ENCODE measurements around the gene SGPP2.
A peak's percentile ranks its signal among the peaks of the same experiment; 100 is the strongest.

SGPP2 gene

GRCh38 chr2:222525811-222526210 is 101.5 kb downstream of the SGPP2 start:
- no peak for DNase-seq (ENCODE audit: low read depth in 2 of 2)

DNA sequence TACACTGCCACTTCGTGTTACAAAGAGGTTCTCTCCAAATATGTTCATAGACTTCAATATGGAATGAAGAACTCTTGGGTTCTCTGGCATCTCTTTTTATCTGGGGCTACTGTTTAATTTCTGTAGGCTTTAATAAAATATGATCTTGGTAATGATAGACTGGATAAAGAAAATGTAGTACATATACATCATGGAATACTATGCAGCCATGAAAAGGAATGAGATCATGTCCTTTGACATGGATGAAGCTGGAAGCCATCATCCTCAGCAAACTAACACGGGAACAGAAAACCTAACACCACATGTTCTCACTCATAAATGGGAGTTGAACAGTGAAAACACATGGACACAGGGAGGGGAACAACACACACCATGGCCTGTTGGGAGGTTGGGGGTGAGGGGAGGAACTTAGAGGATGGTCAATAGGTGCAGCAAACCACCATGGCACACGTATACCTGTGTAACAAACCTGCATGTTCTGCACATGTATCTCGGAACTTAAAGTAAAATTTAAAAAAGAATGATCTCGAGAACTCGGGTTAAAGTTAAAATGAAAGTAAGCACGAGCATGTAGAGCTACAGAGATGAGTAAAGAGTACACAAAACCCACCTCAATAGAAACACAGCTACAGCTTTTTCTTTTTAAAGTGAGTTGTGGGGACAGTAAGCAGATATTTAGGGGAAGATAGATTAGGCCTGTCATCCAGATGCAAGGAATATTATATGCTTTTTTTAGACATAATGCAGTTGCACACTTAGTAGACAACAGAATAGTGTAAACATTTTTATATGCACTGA is 102.3 kb downstream of the SGPP2 start:
- no peak for DNase-seq (ENCODE audit: low read depth in 2 of 2)

DNA sequence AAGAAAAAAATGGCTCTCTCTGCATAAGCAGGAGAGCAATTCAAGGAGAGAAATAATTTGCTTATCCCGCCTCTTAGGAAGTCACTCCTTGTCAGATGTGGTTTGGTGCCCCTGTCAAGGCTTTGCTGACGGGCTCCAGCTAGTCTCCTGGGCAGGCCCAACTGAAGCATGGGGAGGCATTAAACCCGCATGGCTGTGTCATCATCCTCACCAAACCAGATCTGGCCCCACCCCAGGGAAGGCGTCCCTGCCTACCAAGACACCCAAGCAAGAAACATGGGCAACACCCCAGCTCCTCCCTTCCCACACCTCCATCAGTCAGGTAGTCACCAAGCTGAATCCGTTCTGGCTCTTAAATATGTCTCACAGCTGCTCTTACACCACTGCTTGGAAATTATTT is 108.0 kb downstream of the SGPP2 start:
- no peak for DNase-seq (ENCODE audit: low read depth in 2 of 2)

DNA sequence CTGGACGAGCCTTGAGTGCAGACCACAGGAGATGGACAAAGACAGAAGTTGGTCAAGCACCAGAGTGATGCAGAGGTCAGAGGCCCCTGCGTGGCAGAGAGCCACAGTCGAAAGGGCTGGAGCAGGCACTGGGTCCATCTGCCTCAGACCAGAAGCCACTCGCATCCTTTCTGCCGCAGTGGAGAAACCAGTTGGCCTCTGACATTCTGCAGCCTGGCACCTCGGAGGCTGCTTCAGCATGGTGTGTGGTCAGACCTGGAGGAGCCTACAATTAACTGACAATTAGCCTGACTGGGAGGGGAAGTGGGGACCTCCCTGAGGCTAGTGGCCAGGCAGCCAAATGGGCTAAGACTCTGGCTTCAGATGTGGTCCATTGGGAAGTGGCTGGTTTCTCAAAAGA is 111.1 kb downstream of the SGPP2 start:
- DNase-seq (ENCODE audit: low read depth in 2 of 2): no peak

GRCh38 chr2:222538535-222538934 is 114.2 kb downstream of the SGPP2 start:
- DNase-seq (ENCODE audit: low read depth in 2 of 2): no peak

DNA sequence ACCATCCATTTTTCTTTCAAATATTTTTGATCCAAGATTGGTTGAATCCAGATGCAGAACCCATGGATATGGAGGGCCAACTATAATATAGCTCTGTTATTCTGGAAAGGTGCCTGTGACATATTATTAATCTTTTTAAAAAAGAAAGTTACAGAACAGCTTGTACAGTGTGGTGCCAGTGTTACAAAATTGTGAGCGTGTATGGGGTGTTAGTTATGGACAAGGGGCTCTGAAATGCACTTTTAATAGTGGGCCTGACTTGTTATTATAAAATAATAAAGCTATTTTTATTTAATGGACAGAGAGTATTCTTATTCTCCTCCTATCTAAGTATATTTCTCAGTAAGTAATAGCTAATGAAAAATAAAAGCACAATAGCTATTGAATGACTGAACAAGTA is 120.3 kb downstream of the SGPP2 start:
- no peak for DNase-seq (ENCODE audit: low read depth in 2 of 2)

DNA sequence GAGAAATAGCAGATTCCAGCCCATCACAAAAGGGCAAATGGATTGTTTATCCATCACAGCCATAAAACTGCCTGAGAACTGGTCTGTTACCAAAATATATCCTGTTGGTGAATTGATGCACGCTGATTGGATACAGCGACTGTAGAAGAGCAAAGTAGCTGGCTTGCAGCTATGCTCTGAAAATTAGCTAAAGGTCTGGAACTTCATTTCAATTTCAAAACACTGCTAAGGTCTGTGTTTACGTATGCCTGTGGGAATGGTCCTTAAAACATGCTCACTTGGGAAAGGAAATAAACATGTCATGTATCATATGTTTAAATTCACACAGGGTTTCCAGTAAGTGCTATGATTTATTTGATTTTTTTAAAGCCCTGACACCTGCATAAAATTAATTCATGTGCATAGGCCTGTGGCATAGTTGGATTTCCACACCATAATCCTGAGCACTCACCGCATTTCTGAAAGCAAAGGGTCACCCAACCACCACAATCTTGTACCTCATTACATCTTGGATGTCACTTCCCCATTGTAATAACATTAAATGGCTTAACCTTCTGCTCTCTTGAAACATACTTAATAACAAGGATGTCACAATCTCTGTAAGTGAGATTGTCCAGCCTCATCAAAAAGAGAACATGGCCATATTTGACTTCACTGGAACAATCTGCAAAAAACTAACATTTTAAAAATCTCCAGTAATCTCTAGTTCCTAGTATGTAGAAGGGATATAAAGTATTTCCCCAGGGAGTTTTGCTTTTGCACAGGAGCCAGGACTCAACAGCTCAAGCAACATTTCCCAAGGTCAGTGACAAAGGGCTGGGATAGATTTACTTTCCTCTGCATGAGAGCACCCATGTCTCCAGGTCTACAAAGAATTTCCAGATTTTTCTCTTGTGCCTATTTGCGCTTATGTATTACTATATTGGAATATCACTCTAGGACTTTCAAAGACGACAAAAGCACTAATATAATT is 121.8 kb downstream of the SGPP2 start:
- DNase-seq (ENCODE audit: low read depth in 2 of 2): no peak

- no peak for DNase-seq (ENCODE audit: low read depth in 2 of 2)
Measured at GRCh38 chr2:222547083-222547482, 122.7 kb downstream of the SGPP2 start.

GRCh38 chr2:222548992-222549391 is 124.6 kb downstream of the SGPP2 start:
- no peak for DNase-seq (ENCODE audit: low read depth in 2 of 2)

- no peak for DNase-seq (ENCODE audit: low read depth in 2 of 2)
Measured at GRCh38 chr2:222554517-222554916, 130.2 kb downstream of the SGPP2 start.

GRCh38 chr2:222561151-222561550 is 136.8 kb downstream of the SGPP2 start:
- DNase-seq (ENCODE audit: low read depth in 2 of 2): no peak

GRCh38 chr2:222561817-222562645 is 137.7 kb downstream of the SGPP2 start:
- DNase-seq (ENCODE audit: low read depth in 2 of 2): peak in 1 of 2 donors; percentile 8

- DNase-seq (ENCODE audit: low read depth in 2 of 2): no peak
Measured at GRCh38 chr2:222563106-222563718, 138.9 kb downstream of the SGPP2 start.

- DNase-seq (ENCODE audit: low read depth in 2 of 2): no peak
Measured at GRCh38 chr2:222563936-222564335, 139.6 kb downstream of the SGPP2 start.

- DNase-seq (ENCODE audit: low read depth in 2 of 2): no peak
Measured at GRCh38 chr2:222566229-222566628, 141.9 kb downstream of the SGPP2 start.

GRCh38 chr2:222568865-222569264 is 144.5 kb downstream of the SGPP2 start:
- no peak for DNase-seq (ENCODE audit: low read depth in 2 of 2)

DNA sequence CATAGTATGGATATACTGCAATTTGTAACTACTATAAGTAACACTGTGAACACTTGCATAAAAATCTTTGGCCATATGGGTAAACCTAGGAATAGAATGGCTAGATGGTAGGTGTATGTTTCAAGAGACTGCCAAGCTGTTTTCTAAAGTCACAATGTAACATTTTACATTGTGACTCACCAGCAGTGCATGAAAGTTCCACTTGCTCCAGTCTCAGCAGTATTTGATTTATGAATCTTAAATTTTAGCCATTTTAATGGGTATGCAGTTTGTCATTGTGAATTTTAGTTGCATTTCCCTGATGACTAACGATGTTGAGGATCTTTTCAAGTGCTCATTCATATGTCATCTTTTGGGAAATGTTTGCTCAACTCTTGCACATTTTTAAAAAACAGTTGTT is 145.5 kb downstream of the SGPP2 start:
- no peak for DNase-seq (ENCODE audit: low read depth in 2 of 2)

DNA sequence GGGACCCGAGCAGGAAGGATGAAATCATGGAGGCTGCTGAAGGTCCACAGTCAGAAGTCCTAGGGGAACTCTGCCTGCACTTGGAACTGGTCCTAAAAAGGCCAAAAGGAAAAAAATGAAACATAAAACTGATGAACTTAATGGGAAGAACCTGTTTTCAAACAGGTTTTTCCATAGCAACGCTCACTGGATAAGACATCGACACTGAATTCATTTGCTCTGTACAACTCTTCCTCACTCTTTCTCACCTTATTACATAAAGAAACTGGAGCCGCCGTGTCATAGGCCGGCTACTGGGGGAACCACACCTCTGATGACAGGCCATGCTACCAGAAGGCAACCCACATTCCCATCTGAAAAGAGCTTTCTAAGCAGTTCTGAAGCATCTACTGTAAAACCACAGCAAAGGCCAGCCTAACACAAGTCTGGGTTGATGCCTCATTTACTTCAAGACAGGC is 147.9 kb downstream of the SGPP2 start:
- DNase-seq (ENCODE audit: low read depth in 2 of 2): no peak

- DNase-seq (ENCODE audit: low read depth in 2 of 2): no peak
Measured at GRCh38 chr2:222572751-222573174, 148.4 kb downstream of the SGPP2 start.

DNA sequence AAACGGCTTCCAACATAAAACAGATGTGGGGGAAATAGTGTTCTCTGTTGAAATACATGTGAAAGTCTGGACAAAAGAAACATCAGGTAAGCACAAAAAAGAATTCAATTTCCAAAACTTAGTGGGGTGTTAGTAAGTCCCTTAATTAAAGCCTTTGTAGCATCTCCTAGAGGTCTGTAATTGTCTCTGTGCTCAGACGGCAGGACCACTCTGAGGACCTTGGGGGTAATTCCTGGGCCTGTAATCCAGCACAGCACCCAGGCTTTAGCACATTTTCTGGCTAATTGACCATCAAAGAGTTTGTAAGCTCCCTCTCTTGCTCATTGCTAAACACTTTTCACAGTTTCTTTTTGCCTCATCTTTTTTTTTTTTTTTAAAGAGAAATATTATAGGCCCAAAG is 151.3 kb downstream of the SGPP2 start:
- no peak for DNase-seq (ENCODE audit: low read depth in 2 of 2)

Measured in stimulated activated CD4-positive, alpha-beta T cell treated with anti-CD3 and anti-CD28 coated beads, Interleukin-4, amount 100 ng/mL, for 48 hours (primary cell).